Loucy (cell line): ENCODE results near the gene TRAPPC2L.

ENCODE experiments used
- H2AFZ ChIP-seq: fragments of 200-600 bp; sonication (generic); 2 replicates; pipeline ENCODE4 v1.6.0; 2016; ENCODE audit warnings: antibody characterized with exemption, mild to moderate bottlenecking, low read length, moderate library complexity
- H3F3A ChIP-seq: fragments of 200-600 bp; 2 replicates; pipeline ENCODE4 v1.6.0; 2016; ENCODE audit warnings: antibody characterized with exemption, low read depth, mild to moderate bottlenecking
- H3K27me3 ChIP-seq: fragments of 200-600 bp; sonication (generic); 2 replicates; pipeline ENCODE4 v1.6.1; 2014; ENCODE audit warnings: low read length, mild to moderate bottlenecking; ENCODE audit not compliant: insufficient read depth, poor library complexity, severe bottlenecking
- H3K36me3 ChIP-seq: fragments of 200-600 bp; sonication (generic); 2 replicates; pipeline ENCODE4 v1.6.1; 2016; ENCODE audit warnings: low read length; ENCODE audit not compliant: insufficient read depth
- H3K4me1 ChIP-seq: fragments of 200-600 bp; sonication (generic); 2 replicates; pipeline ENCODE4 v1.5.1; 2014; ENCODE audit warnings: low read length, mild to moderate bottlenecking; ENCODE audit not compliant: insufficient read depth, poor library complexity, severe bottlenecking
- H3K4me2 ChIP-seq: fragments of 200-600 bp; sonication (generic); 2 replicates; pipeline ENCODE4 v1.6.0; 2014; ENCODE audit warnings: antibody characterized with exemption, low read length, low read depth, mild to moderate bottlenecking; ENCODE audit not compliant: poor library complexity, severe bottlenecking
- H3K4me3 ChIP-seq: fragments of 200-600 bp; sonication (generic); 2 replicates; pipeline ENCODE4 v1.5.1; 2014; ENCODE audit warnings: low read length, mild to moderate bottlenecking, mixed read lengths; ENCODE audit not compliant: poor library complexity, severe bottlenecking
- H3K79me2 ChIP-seq: fragments of 200-600 bp; sonication (generic); 2 replicates; pipeline ENCODE4 v1.6.1; 2014; ENCODE audit warnings: low read length; ENCODE audit not compliant: insufficient read depth
- H3K9ac ChIP-seq: fragments of 200-600 bp; sonication (generic); 2 replicates; pipeline ENCODE4 v1.6.0; 2014; ENCODE audit warnings: mild to moderate bottlenecking, low read depth, low read length, moderate library complexity; ENCODE audit not compliant: poor library complexity, severe bottlenecking
- H3K9me2 ChIP-seq: fragments of 200-600 bp; sonication (generic); replicated peaks from 2 replicates; pipeline ENCODE4 v1.6.1; 2016; ENCODE audit warnings: low read depth, low read length, mixed read lengths
- H3K9me3 ChIP-seq: fragments of 200-600 bp; sonication (generic); 2 replicates; pipeline ENCODE4 v1.6.1; 2014; ENCODE audit warnings: mild to moderate bottlenecking, antibody characterized with exemption, low read length, low read depth; ENCODE audit not compliant: insufficient read depth
- H4K20me1 ChIP-seq: fragments of 200-600 bp; sonication (generic); 2 replicates; pipeline ENCODE4 v1.6.0; 2014; ENCODE audit warnings: antibody characterized with exemption, low read length, mild to moderate bottlenecking; ENCODE audit not compliant: insufficient read depth, poor library complexity, severe bottlenecking
- CTCF ChIP-seq: fragments of 200-600 bp; sonication (generic); conservative IDR thresholded peaks from 2 replicates; pipeline ENCODE4 v1.5.1; 2014; ENCODE audit warnings: mild to moderate bottlenecking, antibody characterized with exemption, low read length
- EZH2phosphoT487 ChIP-seq: fragments of 200-600 bp; IDR thresholded peaks from 2 replicates; pipeline ENCODE4 v1.6.1; 2018; ENCODE audit warnings: antibody characterized with exemption, mild to moderate bottlenecking, moderate library complexity, borderline replicate concordance

Gene TRAPPC2L

GRCh38 chr16:88839745-88840599 is 17.0 kb upstream of the TRAPPC2L start:
- no peaks in the 10 kb centered on the region for H3F3A ChIP-seq
- no peaks in the 10 kb centered on the region for H3K27me3 ChIP-seq
- no peak overlapping the region for H2AFZ ChIP-seq
- H3K4me1 ChIP-seq = no peaks in the 10 kb centered on the region
- H3K9ac ChIP-seq = no peak overlapping the region
- H4K20me1 ChIP-seq = no peaks in the 10 kb centered on the region
- no peak overlapping the region for H3K4me2 ChIP-seq
- no peaks in the 10 kb centered on the region for H3K79me2 ChIP-seq
- no peaks in the 10 kb centered on the region for H3K9me3 ChIP-seq
- no peak overlapping the region for H3K4me3 ChIP-seq
- no peak for TF ChIP-seq CTCF
- no peak for TF ChIP-seq EZH2phosphoT487
- H3K36me3 ChIP-seq = no peaks in the 10 kb centered on the region
- H3K9me2 ChIP-seq = no peaks in the 10 kb centered on the region

GRCh38 chr16:88840600-88841215 is 16.2 kb upstream of the TRAPPC2L start:
- no peaks in the 10 kb centered on the region for H3K27me3 ChIP-seq
- no peak overlapping the region for H3K4me2 ChIP-seq
- H3K79me2 ChIP-seq = no peaks in the 10 kb centered on the region
- no peak overlapping the region for H3K9ac ChIP-seq
- no peak overlapping the region for H2AFZ ChIP-seq
- H4K20me1 ChIP-seq = no peaks in the 10 kb centered on the region
- H3K36me3 ChIP-seq = no peaks in the 10 kb centered on the region
- no peaks in the 10 kb centered on the region for H3K9me2 ChIP-seq
- no peak overlapping the region for H3K4me3 ChIP-seq
- no peaks in the 10 kb centered on the region for H3K9me3 ChIP-seq
- TF ChIP-seq CTCF = no peak
- TF ChIP-seq EZH2phosphoT487 = no peak
- H3F3A ChIP-seq = no peaks in the 10 kb centered on the region
- no peaks in the 10 kb centered on the region for H3K4me1 ChIP-seq

GRCh38 chr16:88841521-88842307 is 15.2 kb upstream of the TRAPPC2L start:
- Histone ChIP-seq H2AFZ (no peak overlapping the region), H3K4me2 (no peak overlapping the region), H3K36me3 (no peaks in the 10 kb centered on the region), H3K9me3 (no peaks in the 10 kb centered on the region), H3K4me1 (no peaks in the 10 kb centered on the region), H3K79me2 (no peaks in the 10 kb centered on the region), H3K9ac (no peak overlapping the region), H3K27me3 (no peaks in the 10 kb centered on the region), H3K9me2 (no peaks in the 10 kb centered on the region), H4K20me1 (no peaks in the 10 kb centered on the region), H3F3A (no peaks in the 10 kb centered on the region), H3K4me3 (no peak overlapping the region)
- TF ChIP-seq CTCF = no peak
- no peak for TF ChIP-seq EZH2phosphoT487
